HG03108 (cell line): ENCODE measurements around the gene RNF180.
"Not testable (repeated sequence)": the region's sequence is repeated elsewhere in the genome, so short reads cannot be mapped to it uniquely, and the experiment has no call there.

Experiments
- ATAC-seq: cut with Tn5 transposase; IDR thresholded peaks from one replicate; pipeline ENCODE4 v1.9.1; 2021; ENCODE audit warnings: moderate library complexity; ENCODE audit not compliant: unreplicated experiment

Gene RNF180

GRCh38 chr5:64180661-64181343 is 15.2 kb downstream of the RNF180 start:
- no peak for ATAC-seq

- ATAC-seq = no peak
These were observed 15.8 kb downstream of the RNF180 start for GRCh38 chr5:64181440-64181839.

- no peak for ATAC-seq
These were observed 18.3 kb downstream of the RNF180 start for GRCh38 chr5:64183956-64184355.

GRCh38 chr5:64184832-64185231 is 19.2 kb downstream of the RNF180 start:
- no peak for ATAC-seq

- no peak for ATAC-seq
These were observed 23.1 kb downstream of the RNF180 start for GRCh38 chr5:64188776-64189175.

GRCh38 chr5:64190562-64191306 is 25.1 kb downstream of the RNF180 start:
- no peak for ATAC-seq

GRCh38 chr5:64195981-64196380 is 30.3 kb downstream of the RNF180 start:
- ATAC-seq = no peak

GRCh38 chr5:64199425-64199824 is 33.8 kb downstream of the RNF180 start:
- no peak for ATAC-seq

- no peak for ATAC-seq
These were observed 36.4 kb downstream of the RNF180 start for GRCh38 chr5:64201996-64202395.

GRCh38 chr5:64206653-64207052 is 41.0 kb downstream of the RNF180 start:
- no peak for ATAC-seq

- no peak for ATAC-seq
These were observed 42.3 kb downstream of the RNF180 start for GRCh38 chr5:64207978-64208377.

GRCh38 chr5:64209353-64209752 is 43.7 kb downstream of the RNF180 start:
- ATAC-seq = no peak

GRCh38 chr5:64210866-64211265 is 45.2 kb downstream of the RNF180 start:
- ATAC-seq = no peak

GRCh38 chr5:64213011-64213410 is 47.4 kb downstream of the RNF180 start:
- ATAC-seq = no peak

- ATAC-seq = no peak
These were observed 47.9 kb downstream of the RNF180 start for GRCh38 chr5:64213531-64213930.

- no peak for ATAC-seq
These were observed 48.5 kb downstream of the RNF180 start for GRCh38 chr5:64214132-64214531.

GRCh38 chr5:64221911-64222310 is 56.3 kb downstream of the RNF180 start:
- ATAC-seq = no peak

GRCh38 chr5:64225286-64225981 is 59.8 kb downstream of the RNF180 start:
- not testable (repeated sequence) for ATAC-seq

GRCh38 chr5:64227131-64227537 is 61.5 kb downstream of the RNF180 start:
- not testable (repeated sequence) for ATAC-seq

- ATAC-seq = peak; percentile 50
These were observed 63.6 kb downstream of the RNF180 start for GRCh38 chr5:64229163-64229774.

GRCh38 chr5:64260756-64261155 is 95.1 kb downstream of the RNF180 start:
- no peak for ATAC-seq
